Prostate gland (tissue), 2 donors: Measurements from ENCODE around the gene RTN4RL2. TPM values are rescaled to one million over a fixed set of nuclear protein-coding genes. Genes with fewer than 3 reads are reported as not detected.

Source experiments
- DNase-seq: peaks from one replicate; pipeline ENCODE4 v3.0.0-alpha.2; 2019; ENCODE audit warnings: low spot score
- H3K27ac ChIP-seq, 2 donors: fragments of 200-600 bp; sonication (generic); 2 replicates each; pipeline ENCODE4 v1.5.1; 2017 to 2019
- H3K27me3 ChIP-seq: fragments of 200-600 bp; sonication (generic); replicated peaks from 2 replicates; pipeline ENCODE4 v1.5.1; 2019; ENCODE audit not compliant: insufficient read depth
- H3K36me3 ChIP-seq, 2 donors: fragments of 200-600 bp; sonication (generic); 1 replicate in 1 of 2; 2 replicates in 1 of 2; pipeline versions ENCODE4 v1.5.1 to v1.8.1; 2017 to 2019
- H3K4me1 ChIP-seq: fragments of 200-600 bp; sonication (generic); replicated peaks from 2 replicates; pipeline ENCODE4 v1.5.1; 2019
- H3K4me3 ChIP-seq, 2 donors: fragments of 200-600 bp; sonication (generic); 2 replicates each; pipeline ENCODE4 v1.5.1; 2017 to 2019
- H3K9me3 ChIP-seq: fragments of 200-600 bp; sonication (generic); 2 replicates; pipeline ENCODE4 v1.5.1; 2017
- CTCF ChIP-seq, 4 experiments: fragments of 200-600 bp in 2 of 4; fragments of 450-650 bp in 2 of 4; sonication (generic) in 2 of 4; IDR thresholded peaks; 1 replicate in 3 of 4; 2 replicates in 1 of 4; pipeline ENCODE4 v1.5.1; 2016 to 2019; ENCODE audit warnings: antibody characterized with exemption in 4 of 4, mild to moderate bottlenecking in 2 of 4, moderate library complexity in 2 of 4
- POLR2A ChIP-seq: fragments of 450-650 bp; IDR thresholded peaks from one replicate; pipeline ENCODE4 v1.6.1; 2016; ENCODE audit warnings: antibody characterized with exemption, mild to moderate bottlenecking
- POLR2AphosphoS5 ChIP-seq: sonication (generic); formaldehyde crosslinking; IDR thresholded peaks from one replicate; pipeline ENCODE4 v1.6.1; 2017; ENCODE audit warnings: antibody characterized with exemption
- WGBS: methylation state at CpG from one replicate; pipeline ENCODE4 v1.1.5; 2018; 5-methylcytosine and 5-hydroxymethylcytosine counted together
- intact Hi-C: fragments of 100-400 bp; cut with DNase I; formaldehyde crosslinking; loops from one replicate; pipeline ENCODE4 v1.14.2; 2022
- total RNA-seq, 2 donors: library from RNA; depleted of rRNA; stranded (reverse); fragments of >200 nt; gene quantifications; one replicate each; pipeline ENCODE4 v1.1.0, GENCODE V29; 2016

Gene RTN4RL2
- total RNA-seq, 2 donors from 2014 or later, result 0.51 to 2.0 TPM

- Histone ChIP-seq H3K4me3 (no peak overlapping the region), H3K27me3 (no peaks in the 10 kb centered on the region), H3K36me3 (no peaks in the 10 kb centered on the region), H3K9me3 (no peaks in the 10 kb centered on the region), H3K4me1 (peaks cover 4% of the 10 kb centered on the region), H3K27ac (no peak overlapping the region)
- WGBS, result 48% methylated on average over 6 of the region's 6 CpGs
- no peak for DNase-seq
- no peak for TF ChIP-seq CTCF (IDR thresholded peaks at IDR 0.05)
- TF ChIP-seq POLR2A, result no peak
- no peak for TF ChIP-seq POLR2AphosphoS5
- intact Hi-C loops, result no loop called here
Measured at GRCh38 chr11:57473285-57473841, 13.0 kb downstream of the RTN4RL2 start.

GRCh38 chr11:57474017-57474802, 13.9 kb downstream of the RTN4RL2 start:
- Histone ChIP-seq H3K4me1 (peaks cover 4% of the 10 kb centered on the region), H3K4me3 (no peak overlapping the region), H3K9me3 (no peaks in the 10 kb centered on the region), H3K27ac (no peak overlapping the region), H3K36me3 (no peaks in the 10 kb centered on the region), H3K27me3 (no peaks in the 10 kb centered on the region)
- 51% methylated on average over 9 of the region's 9 CpGs for WGBS
- DNase-seq, result no peak
- TF ChIP-seq POLR2AphosphoS5 (no peak), CTCF (IDR thresholded peaks at IDR 0.05) (no peak), POLR2A (no peak)
- intact Hi-C loops, result no loop called here

- Histone ChIP-seq H3K36me3 (no peaks in the 10 kb centered on the region), H3K4me3 (no peak overlapping the region), H3K27ac (no peak overlapping the region), H3K27me3 (no peaks in the 10 kb centered on the region), H3K9me3 (no peaks in the 10 kb centered on the region), H3K4me1 (peaks cover 4% of the 10 kb centered on the region)
- DNase-seq, result no peak
- intact Hi-C loops, result no loop called here
- TF ChIP-seq CTCF (IDR thresholded peaks at IDR 0.05) (no peak), POLR2AphosphoS5 (no peak), POLR2A (no peak)
- 80% methylated on average over 5 of the region's 5 CpGs for WGBS
Measured at GRCh38 chr11:57474803-57475115, 14.4 kb downstream of the RTN4RL2 start.

GRCh38 chr11:57475191-57475590, 14.9 kb downstream of the RTN4RL2 start:
- intact Hi-C loops, result no loop called here
- no peaks in the 10 kb centered on the region for H3K27me3 ChIP-seq
- peaks cover 4% of the 10 kb centered on the region for H3K4me1 ChIP-seq
- no peak for DNase-seq
- H3K9me3 ChIP-seq, result no peaks in the 10 kb centered on the region
- TF ChIP-seq POLR2A, result no peak
- no peak for TF ChIP-seq CTCF (IDR thresholded peaks at IDR 0.05)
- TF ChIP-seq POLR2AphosphoS5, result no peak
- no peaks in the 10 kb centered on the region for H3K36me3 ChIP-seq
- no peak overlapping the region for H3K27ac ChIP-seq
- 27% methylated on average over 1 of the region's 1 CpG for WGBS
- H3K4me3 ChIP-seq, result no peak overlapping the region

- Histone ChIP-seq H3K9me3 (no peaks in the 10 kb centered on the region), H3K4me3 (no peak overlapping the region), H3K4me1 (peaks cover 4% of the 10 kb centered on the region), H3K27ac (no peak overlapping the region), H3K27me3 (no peaks in the 10 kb centered on the region), H3K36me3 (no peaks in the 10 kb centered on the region)
- no peak for DNase-seq
- no peak for TF ChIP-seq POLR2A
- TF ChIP-seq CTCF (IDR thresholded peaks at IDR 0.05), result no peak
- no peak for TF ChIP-seq POLR2AphosphoS5
- 71% methylated on average over 5 of the region's 5 CpGs for WGBS
- intact Hi-C loops, result no loop called here
Measured at GRCh38 chr11:57475671-57476046, 15.3 kb downstream of the RTN4RL2 start.
